NCI-H524 (cell line): ENCODE measurements around the gene CTNND2.

Source experiments
- DNase-seq, 2 experiments: peaks; one replicate each; lab custom pipeline; 2025; lab: John Stamatoyannopoulos, UW

The CTNND2 gene

DNA sequence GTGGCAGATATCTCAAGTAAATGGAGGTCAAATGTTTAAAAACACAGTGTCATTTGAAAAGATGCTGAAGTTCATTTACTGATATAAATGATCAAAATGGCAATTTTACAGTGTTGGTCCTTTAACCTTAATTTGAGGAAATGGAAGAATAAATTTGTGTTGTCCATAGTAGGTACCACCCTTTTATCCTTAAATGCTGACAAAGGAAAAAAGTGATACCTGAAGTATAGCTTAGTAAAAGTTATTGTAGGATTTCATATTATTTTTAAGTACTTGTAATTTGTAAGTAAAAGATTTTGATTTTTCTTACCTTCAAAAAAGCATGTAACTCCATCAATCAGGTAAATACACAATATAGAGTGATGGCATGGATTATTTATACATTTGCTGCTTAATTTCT, 976.6 kb downstream of the CTNND2 start:
- DNase-seq: no peak

- DNase-seq: no peak
Measured at GRCh38 chr5:10923310-10923709, 980.9 kb downstream of the CTNND2 start.
